ENCODE results near the gene PACS2.

- TF ChIP-seq POLR2AphosphoS5 (IDR thresholded peaks at IDR 0.05; ENCODE audit: insufficient read depth, low read depth, low read length) = no peak
- TF ChIP-seq CTCF (IDR thresholded peaks at IDR 0.05; ENCODE audit: extremely low read depth in 1 of 2, insufficient read depth in 1 of 2, low read depth in 1 of 2, low read length in 2 of 2) = no peak
- TF ChIP-seq POLR2A (IDR thresholded peaks at IDR 0.05; ENCODE audit: low read depth, low read length) = no peak
- TF ChIP-seq EZH2 (IDR thresholded peaks at IDR 0.05; ENCODE audit: borderline replicate concordance, low read depth, low read length, severe bottlenecking) = no peak
- TF ChIP-seq, protein P1, sequence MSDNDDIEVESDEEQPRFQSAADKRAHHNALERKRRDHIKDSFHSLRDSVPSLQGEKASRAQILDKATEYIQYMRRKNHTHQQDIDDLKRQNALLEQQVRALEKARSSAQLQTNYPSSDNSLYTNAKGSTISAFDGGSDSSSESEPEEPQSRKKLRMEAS (IDR thresholded peaks at IDR 0.05; ENCODE audit: insufficient read depth, insufficient read length) = no peak
- TF ChIP-seq JUN (IDR thresholded peaks at IDR 0.05; ENCODE audit: borderline replicate concordance, insufficient read depth, insufficient read length, low read depth) = no peak
- TF ChIP-seq GATA2 (IDR thresholded peaks at IDR 0.05; ENCODE audit: insufficient read depth, insufficient read length, low read depth, low read length) = no peak
- no peak for TF ChIP-seq MYC (IDR thresholded peaks at IDR 0.05; ENCODE audit: low read depth, low read length)
Measured at GRCh38 chr14:105335735-105336476, 21.4 kb downstream of the PACS2 start.
